Smooth muscle cell (in vitro differentiated cells): ENCODE data around the gene XXYLT1. TPM values are rescaled to one million over a fixed set of nuclear protein-coding genes. Genes with fewer than 3 reads are reported as not detected.

ENCODE experiments used
- DNase-seq: peaks from one replicate; lab custom pipeline; 2025; ENCODE audit not compliant: unreplicated experiment; lab: John Stamatoyannopoulos, UW
- H2AFZ ChIP-seq: fragments of 200-600 bp; sonication (generic); 2 replicates; pipeline ENCODE4 v1.6.0; 2016; ENCODE audit warnings: antibody characterized with exemption, low read depth, mild to moderate bottlenecking
- H3F3A ChIP-seq: fragments of 200-600 bp; sonication (generic); 2 replicates; pipeline ENCODE4 v1.6.0; 2017; ENCODE audit warnings: antibody characterized with exemption, low read depth
- H3K27ac ChIP-seq: fragments of 200-600 bp; sonication (generic); 2 replicates; pipeline ENCODE4 v1.5.1; 2016; ENCODE audit warnings: low read depth, mild to moderate bottlenecking
- H3K27me3 ChIP-seq: fragments of 200-600 bp; sonication (generic); 2 replicates; pipeline ENCODE4 v1.6.1; 2016; ENCODE audit warnings: low read depth, mild to moderate bottlenecking
- H3K36me3 ChIP-seq: fragments of 200-600 bp; sonication (generic); 2 replicates; pipeline ENCODE4 v1.5.1; 2016; ENCODE audit warnings: low read depth
- H3K4me1 ChIP-seq: fragments of 200-600 bp; sonication (generic); 2 replicates; pipeline ENCODE4 v1.5.1; 2016; ENCODE audit warnings: low read depth
- H3K4me2 ChIP-seq: fragments of 200-600 bp; sonication (generic); 2 replicates; pipeline ENCODE4 v1.6.0; 2016; ENCODE audit warnings: mild to moderate bottlenecking
- H3K4me3 ChIP-seq: fragments of 200-600 bp; sonication (generic); 2 replicates; pipeline ENCODE4 v1.5.1; 2016; ENCODE audit warnings: mild to moderate bottlenecking
- H3K79me2 ChIP-seq: fragments of 200-600 bp; sonication (generic); 2 replicates; pipeline ENCODE4 v1.6.0; 2016; ENCODE audit warnings: low read depth, mild to moderate bottlenecking
- H3K9ac ChIP-seq: fragments of 200-600 bp; sonication (generic); 2 replicates; pipeline ENCODE4 v1.6.0; 2016; ENCODE audit warnings: low read depth
- H3K9me3 ChIP-seq: fragments of 200-600 bp; sonication (generic); replicated peaks from 2 replicates; pipeline ENCODE4 v1.5.1; 2016; ENCODE audit warnings: low read depth
- H4K20me1 ChIP-seq: fragments of 200-600 bp; sonication (generic); 2 replicates; pipeline ENCODE4 v1.6.0; 2016; ENCODE audit warnings: low read depth
- WGBS: methylation state at CpG from one replicate; pipeline ENCODE4 v1.1.7; 2016; ENCODE audit warnings: low lambda C conversion rate; 5-methylcytosine and 5-hydroxymethylcytosine counted together
- polyA plus RNA-seq: library from polyadenylated mRNA; unstranded; fragments of >200 nt; fragmentation: Nextera tagmentation; extraction: Ambion mirVana; gene quantifications from 2 replicates; pipeline ENCODE4 v1.2.1, GENCODE V29; 2016
- total RNA-seq: library from RNA; depleted of rRNA; stranded (reverse); fragments of >200 nt; gene quantifications from 2 replicates; pipeline ENCODE4 v1.2.3, GENCODE V29; 2014
- TF ChIP-seq, protein P1 (sequence below): fragments of 200-600 bp; sonication (generic); IDR thresholded peaks from 2 replicates; pipeline ENCODE4 v1.5.1; 2017; ENCODE audit warnings: borderline replicate concordance, mild to moderate bottlenecking, antibody characterized with exemption; ENCODE audit not compliant: insufficient read depth, poor library complexity, severe bottlenecking

XXYLT1 gene
- total and polyA plus RNA-seq, 2 experiments from 2014 or later: 22.2 to 35.4 TPM

DNA sequence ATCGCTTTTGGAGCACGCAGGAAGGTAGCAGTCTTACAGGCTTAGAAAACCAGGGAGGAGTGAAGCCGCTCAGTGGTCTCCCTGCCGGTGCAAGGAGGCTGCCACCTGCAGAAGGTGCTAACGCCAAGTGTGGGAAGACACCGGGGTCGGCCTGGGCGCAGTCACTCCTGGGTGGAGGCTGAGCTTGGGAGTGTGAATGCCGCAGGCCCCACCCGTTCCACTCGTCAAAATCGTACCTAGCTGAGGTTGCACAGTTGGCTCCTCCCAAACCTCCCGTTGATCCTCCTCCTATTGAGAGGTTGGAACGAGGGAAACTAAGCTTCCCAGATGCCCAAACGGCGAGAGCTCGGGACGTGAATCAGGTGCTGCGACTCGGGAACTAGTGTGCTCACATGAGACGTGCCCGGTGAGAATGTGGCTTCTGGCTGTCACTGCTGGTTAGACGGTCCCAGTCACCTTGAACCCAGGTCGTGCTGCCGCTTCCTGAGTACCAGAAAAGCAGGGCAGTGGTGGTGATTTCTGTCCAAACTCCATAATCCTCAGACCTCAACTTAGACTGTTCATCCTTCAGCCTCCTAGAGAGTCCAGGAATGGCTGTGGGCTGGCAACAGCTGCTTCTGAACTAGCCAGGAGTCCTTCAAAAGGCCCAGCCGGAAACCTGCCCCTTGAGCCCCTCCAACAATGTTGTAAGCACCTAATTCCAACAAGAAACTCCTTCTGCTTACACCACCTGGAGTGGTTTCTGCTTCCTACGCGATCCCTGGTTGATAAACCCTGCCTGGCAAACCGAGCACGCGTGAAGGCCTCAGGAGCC, 156.0 kb downstream of the XXYLT1 start:
- Histone ChIP-seq H3K4me1 (peaks cover 8% of the 10 kb centered on the region), H3F3A (peaks cover 14% of the 10 kb centered on the region), H3K79me2 (no peaks in the 10 kb centered on the region), H3K36me3 (no peaks in the 10 kb centered on the region), H4K20me1 (no peaks in the 10 kb centered on the region), H3K27me3 (no peaks in the 10 kb centered on the region), H3K27ac (no peak overlapping the region), H3K9ac (no peak overlapping the region), H2AFZ (no peak overlapping the region), H3K4me3 (no peak overlapping the region), H3K9me3 (no peaks in the 10 kb centered on the region), H3K4me2 (no peak overlapping the region)
- DNase-seq: no peak
- TF ChIP-seq, protein P1, sequence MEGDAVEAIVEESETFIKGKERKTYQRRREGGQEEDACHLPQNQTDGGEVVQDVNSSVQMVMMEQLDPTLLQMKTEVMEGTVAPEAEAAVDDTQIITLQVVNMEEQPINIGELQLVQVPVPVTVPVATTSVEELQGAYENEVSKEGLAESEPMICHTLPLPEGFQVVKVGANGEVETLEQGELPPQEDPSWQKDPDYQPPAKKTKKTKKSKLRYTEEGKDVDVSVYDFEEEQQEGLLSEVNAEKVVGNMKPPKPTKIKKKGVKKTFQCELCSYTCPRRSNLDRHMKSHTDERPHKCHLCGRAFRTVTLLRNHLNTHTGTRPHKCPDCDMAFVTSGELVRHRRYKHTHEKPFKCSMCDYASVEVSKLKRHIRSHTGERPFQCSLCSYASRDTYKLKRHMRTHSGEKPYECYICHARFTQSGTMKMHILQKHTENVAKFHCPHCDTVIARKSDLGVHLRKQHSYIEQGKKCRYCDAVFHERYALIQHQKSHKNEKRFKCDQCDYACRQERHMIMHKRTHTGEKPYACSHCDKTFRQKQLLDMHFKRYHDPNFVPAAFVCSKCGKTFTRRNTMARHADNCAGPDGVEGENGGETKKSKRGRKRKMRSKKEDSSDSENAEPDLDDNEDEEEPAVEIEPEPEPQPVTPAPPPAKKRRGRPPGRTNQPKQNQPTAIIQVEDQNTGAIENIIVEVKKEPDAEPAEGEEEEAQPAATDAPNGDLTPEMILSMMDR: no peak
- 95% methylated on average over 31 of the region's 31 CpGs for WGBS

DNA sequence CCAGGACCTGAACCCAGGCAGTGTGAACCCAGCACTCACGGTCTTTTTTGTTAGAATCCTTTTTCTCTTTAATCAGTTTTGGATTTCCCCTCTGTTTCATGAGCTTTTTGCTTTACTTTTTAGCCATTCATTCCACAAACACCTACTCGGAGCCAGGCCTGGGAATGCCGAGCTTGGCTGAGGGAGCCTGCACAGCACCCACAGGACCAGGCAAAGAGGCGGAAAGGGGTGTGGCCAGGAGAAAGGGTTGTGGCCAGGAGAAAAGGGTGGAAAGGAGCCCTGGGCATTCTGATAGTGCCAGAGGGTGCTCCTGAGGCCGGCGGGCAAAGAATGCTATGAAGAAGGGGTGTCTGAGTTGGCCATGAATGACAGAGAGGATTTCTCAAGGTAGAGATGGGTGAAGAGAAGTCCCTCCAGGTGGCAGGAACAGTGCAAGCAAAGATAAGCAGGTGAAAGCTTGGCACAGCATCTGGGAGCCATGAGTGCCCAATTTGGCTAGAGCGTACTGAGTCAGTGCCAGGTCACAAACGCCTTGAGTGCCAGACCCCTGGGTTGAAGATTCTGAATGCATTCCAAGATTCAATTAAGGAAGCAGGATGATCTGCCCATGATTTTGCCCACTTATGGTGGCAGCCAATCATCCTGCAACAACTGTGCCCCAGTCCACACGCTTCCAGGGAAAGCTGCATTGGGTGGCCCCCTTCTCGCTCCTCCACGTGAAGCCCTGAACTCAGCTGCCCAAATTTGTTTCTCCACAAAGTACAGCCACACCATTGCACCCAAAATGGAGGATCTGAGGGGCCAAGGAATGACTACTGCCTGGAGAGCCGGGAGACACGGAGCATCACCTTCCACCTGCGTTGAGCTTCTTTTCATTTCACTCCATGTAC, 157.2 kb downstream of the XXYLT1 start:
- H3F3A ChIP-seq: peaks cover 11% of the 10 kb centered on the region
- DNase-seq: no peak
- H3K79me2 ChIP-seq: no peaks in the 10 kb centered on the region
- TF ChIP-seq, protein P1: no peak
- no peaks in the 10 kb centered on the region for H3K4me1 ChIP-seq
- no peaks in the 10 kb centered on the region for H4K20me1 ChIP-seq
- no peak overlapping the region for H3K4me2 ChIP-seq
- no peak overlapping the region for H3K4me3 ChIP-seq
- no peaks in the 10 kb centered on the region for H3K27me3 ChIP-seq
- no peaks in the 10 kb centered on the region for H3K9me3 ChIP-seq
- H3K36me3 ChIP-seq: no peaks in the 10 kb centered on the region
- H3K9ac ChIP-seq: no peak overlapping the region
- 87% methylated on average over 14 of the region's 14 CpGs for WGBS
- no peak overlapping the region for H3K27ac ChIP-seq
- no peak overlapping the region for H2AFZ ChIP-seq

DNA sequence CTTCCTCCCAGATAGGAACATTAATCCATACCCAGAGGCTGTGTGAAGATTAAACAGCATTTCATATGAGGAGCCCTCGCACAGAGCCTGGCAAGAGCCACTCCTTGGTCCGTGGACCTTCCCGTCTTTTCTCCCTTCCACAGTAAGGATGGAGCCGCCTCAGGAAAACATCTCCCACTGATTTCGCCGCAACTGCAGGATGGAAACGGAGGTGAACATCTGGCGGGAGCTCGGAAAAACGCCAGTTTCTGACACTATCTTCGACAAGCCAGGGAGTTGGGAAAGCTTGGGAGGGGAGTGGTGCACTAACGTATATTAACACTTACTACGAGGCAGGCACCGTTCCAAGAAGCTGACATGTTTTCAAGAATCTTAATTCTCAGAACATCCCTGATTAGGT, 157.9 kb downstream of the XXYLT1 start:
- Histone ChIP-seq H3K27me3 (no peaks in the 10 kb centered on the region), H4K20me1 (no peaks in the 10 kb centered on the region), H3K27ac (no peak overlapping the region), H3K9ac (no peak overlapping the region), H3K79me2 (no peaks in the 10 kb centered on the region), H3K4me3 (no peak overlapping the region), H3K4me2 (no peak overlapping the region), H3K9me3 (no peaks in the 10 kb centered on the region), H3F3A (peaks cover 12% of the 10 kb centered on the region), H3K36me3 (no peaks in the 10 kb centered on the region), H2AFZ (no peak overlapping the region), H3K4me1 (no peaks in the 10 kb centered on the region)
- TF ChIP-seq, protein P1: no peak
- DNase-seq: no peak
- 85% methylated on average over 14 of the region's 14 CpGs for WGBS
